Vagina (tissue), 2 donors: ENCODE results near the gene DIP2B.

Experiments used
- POLR2AphosphoS5 ChIP-seq, 2 donors: sonication (generic); formaldehyde crosslinking; IDR thresholded peaks; one replicate each; pipeline ENCODE4 v1.9.0; 2017; ENCODE audit warnings: antibody characterized with exemption in 2 of 2, mild to moderate bottlenecking in 2 of 2, low read depth in 1 of 2; ENCODE audit not compliant: insufficient read depth in 1 of 2
- TF ChIP-seq, protein P1 (sequence below), 3 experiments: fragments of 450-650 bp in 2 of 3; fragments of 200-600 bp in 1 of 3; sonication (generic) in 1 of 3; IDR thresholded peaks; one replicate each; pipeline ENCODE4 v1.5.1; 2017 to 2019; ENCODE audit warnings: antibody characterized with exemption in 3 of 3, mild to moderate bottlenecking in 2 of 3, moderate library complexity in 2 of 3

DNA sequence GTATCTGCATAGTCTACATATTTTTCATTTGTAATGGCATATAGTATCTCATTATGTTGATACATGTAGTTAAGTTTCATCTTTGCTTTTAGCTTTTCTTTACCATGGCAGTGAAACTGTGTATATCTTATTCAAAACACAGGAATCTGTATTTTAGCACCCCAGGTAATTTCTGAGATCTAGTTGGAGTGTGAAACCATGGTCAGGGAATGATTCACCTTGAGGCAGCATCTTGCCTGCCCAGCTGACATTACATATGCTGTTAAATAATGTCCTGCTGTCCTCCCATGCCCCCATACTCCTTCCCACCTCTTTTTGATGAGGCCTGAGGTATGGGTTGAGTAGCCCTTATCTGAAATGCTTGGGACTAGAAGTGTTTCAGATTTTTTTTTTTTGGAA, 133.7 kb downstream of the DIP2B start:
- no peak for TF ChIP-seq POLR2AphosphoS5 (IDR thresholded peaks at IDR 0.05; ENCODE audit: insufficient read depth in 1 of 2, low read depth in 1 of 2)
- TF ChIP-seq, protein P1, sequence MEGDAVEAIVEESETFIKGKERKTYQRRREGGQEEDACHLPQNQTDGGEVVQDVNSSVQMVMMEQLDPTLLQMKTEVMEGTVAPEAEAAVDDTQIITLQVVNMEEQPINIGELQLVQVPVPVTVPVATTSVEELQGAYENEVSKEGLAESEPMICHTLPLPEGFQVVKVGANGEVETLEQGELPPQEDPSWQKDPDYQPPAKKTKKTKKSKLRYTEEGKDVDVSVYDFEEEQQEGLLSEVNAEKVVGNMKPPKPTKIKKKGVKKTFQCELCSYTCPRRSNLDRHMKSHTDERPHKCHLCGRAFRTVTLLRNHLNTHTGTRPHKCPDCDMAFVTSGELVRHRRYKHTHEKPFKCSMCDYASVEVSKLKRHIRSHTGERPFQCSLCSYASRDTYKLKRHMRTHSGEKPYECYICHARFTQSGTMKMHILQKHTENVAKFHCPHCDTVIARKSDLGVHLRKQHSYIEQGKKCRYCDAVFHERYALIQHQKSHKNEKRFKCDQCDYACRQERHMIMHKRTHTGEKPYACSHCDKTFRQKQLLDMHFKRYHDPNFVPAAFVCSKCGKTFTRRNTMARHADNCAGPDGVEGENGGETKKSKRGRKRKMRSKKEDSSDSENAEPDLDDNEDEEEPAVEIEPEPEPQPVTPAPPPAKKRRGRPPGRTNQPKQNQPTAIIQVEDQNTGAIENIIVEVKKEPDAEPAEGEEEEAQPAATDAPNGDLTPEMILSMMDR (IDR thresholded peaks at IDR 0.05) = no peak
